Measurements from ENCODE around the gene LRIG3. TPM values are rescaled to one million over a fixed set of nuclear protein-coding genes. Genes with fewer than 3 reads are reported as not detected.

The LRIG3 gene
- total RNA-seq, 4 donors from 2014 or later = 42.0 to 103 (median 50.2) TPM

DNA sequence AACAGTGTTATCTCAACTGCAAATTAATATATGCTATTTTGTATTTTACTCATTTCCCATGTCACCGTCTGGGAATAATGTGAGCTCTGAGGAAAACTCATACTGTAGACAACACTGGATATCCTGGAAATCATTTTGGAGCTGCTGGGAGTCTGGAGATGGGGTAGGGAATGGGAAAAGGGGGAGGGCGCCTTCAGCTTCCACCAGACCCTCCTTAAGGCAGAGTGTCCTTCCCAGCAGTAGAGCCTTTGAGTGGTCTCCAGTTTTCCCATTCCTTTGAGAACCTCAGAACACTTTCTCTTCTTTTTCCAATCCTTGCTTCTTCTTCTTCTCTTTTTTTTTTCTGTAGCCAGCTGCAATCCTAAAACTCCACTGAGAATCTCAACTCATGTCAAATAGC, 5.4 kb upstream of the LRIG3 start:
- Histone ChIP-seq H3K4me1 (no peaks in the 10 kb centered on the region), H3K9me3 (no peaks in the 10 kb centered on the region), H3K27me3 (no peaks in the 10 kb centered on the region), H3K27ac (no peak overlapping the region), H3K36me3 (no peaks in the 10 kb centered on the region), H3K4me3 (no peak overlapping the region)
- intact Hi-C loops (cut with DNase I; ENCODE audit: low total_unique reads) = no loop called here
- DNase-seq = no peak
- TF ChIP-seq, protein P1, sequence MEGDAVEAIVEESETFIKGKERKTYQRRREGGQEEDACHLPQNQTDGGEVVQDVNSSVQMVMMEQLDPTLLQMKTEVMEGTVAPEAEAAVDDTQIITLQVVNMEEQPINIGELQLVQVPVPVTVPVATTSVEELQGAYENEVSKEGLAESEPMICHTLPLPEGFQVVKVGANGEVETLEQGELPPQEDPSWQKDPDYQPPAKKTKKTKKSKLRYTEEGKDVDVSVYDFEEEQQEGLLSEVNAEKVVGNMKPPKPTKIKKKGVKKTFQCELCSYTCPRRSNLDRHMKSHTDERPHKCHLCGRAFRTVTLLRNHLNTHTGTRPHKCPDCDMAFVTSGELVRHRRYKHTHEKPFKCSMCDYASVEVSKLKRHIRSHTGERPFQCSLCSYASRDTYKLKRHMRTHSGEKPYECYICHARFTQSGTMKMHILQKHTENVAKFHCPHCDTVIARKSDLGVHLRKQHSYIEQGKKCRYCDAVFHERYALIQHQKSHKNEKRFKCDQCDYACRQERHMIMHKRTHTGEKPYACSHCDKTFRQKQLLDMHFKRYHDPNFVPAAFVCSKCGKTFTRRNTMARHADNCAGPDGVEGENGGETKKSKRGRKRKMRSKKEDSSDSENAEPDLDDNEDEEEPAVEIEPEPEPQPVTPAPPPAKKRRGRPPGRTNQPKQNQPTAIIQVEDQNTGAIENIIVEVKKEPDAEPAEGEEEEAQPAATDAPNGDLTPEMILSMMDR (IDR thresholded peaks at IDR 0.05) = no peak
- no peak for TF ChIP-seq POLR2A (IDR thresholded peaks at IDR 0.05)

DNA sequence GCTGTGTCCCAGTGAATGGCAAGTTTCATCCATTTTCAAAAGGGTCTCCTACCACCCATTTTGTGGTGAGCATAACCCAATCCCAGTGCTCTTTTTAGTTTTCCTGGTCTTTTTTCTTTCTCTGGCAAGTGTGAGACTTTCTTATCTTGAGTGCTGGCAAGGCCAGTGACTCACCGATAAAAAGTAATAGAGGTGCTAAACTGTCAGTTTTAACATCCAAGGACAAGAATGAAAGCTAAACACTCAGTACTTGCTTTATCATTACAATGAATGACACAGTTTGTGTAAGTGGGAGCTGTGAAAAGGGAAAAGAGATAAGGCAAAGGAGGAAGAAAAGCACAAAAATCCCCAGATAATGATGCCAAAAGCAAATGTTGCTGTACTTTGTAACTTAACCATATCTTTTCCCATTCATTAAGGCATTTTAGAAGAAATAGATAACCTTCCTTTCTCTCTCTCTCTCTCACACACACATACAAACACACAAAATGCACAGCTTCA, 4.9 kb upstream of the LRIG3 start:
- Histone ChIP-seq H3K27ac (no peak overlapping the region), H3K4me3 (no peak overlapping the region), H3K27me3 (no peaks in the 10 kb centered on the region), H3K36me3 (no peaks in the 10 kb centered on the region), H3K9me3 (no peaks in the 10 kb centered on the region), H3K4me1 (no peaks in the 10 kb centered on the region)
- no peak for DNase-seq
- intact Hi-C loops (cut with DNase I; ENCODE audit: low total_unique reads) = no loop called here
- TF ChIP-seq POLR2A (IDR thresholded peaks at IDR 0.05) = no peak

DNA sequence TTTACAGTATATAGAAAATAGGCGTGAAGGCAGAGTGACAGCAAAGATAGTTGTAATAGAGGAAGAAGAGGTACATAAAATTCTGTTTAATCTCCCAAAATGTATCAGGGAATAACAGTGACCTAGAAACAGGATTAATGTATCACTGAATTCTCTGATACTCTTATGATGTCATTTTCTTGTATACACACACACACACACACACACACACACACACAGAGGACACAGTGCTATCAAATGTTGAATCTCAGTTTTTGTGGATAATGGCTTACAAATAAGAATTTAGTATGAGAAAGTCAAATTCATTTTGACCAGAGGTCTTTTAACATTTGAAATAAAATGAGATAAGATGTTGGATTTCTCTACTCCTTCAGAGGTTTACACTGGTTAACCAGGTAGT, 4.3 kb upstream of the LRIG3 start:
- Histone ChIP-seq H3K27ac (no peak overlapping the region), H3K4me3 (no peak overlapping the region), H3K4me1 (no peaks in the 10 kb centered on the region), H3K36me3 (no peaks in the 10 kb centered on the region), H3K27me3 (no peaks in the 10 kb centered on the region), H3K9me3 (no peaks in the 10 kb centered on the region)
- no peak for TF ChIP-seq POLR2A (IDR thresholded peaks at IDR 0.05)
- TF ChIP-seq, protein P1 (IDR thresholded peaks at IDR 0.05) = no peak
- intact Hi-C loops (cut with DNase I; ENCODE audit: low total_unique reads) = no loop called here
- DNase-seq = no peak

DNA sequence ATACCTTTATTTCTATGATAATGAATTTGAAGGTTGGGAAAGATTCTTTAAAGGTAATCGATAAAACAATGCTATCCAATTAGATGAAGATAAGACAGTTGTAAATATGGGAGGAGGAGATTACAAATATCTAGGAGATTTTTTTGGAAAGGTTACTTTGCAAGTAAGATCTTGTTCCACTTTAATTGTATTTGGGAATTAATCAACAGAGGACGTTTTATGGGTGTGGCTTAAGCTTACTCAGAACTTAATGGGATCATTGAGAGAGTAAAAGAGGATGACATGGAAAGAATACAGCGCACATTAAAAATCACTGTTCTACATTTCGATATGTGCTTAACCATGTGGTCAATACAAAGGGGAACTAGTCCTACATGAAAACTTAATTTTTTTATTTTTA, 3.5 kb upstream of the LRIG3 start:
- intact Hi-C loops (cut with DNase I; ENCODE audit: low total_unique reads) = no loop called here
- TF ChIP-seq, protein P1 (IDR thresholded peaks at IDR 0.05) = no peak
- no peak for TF ChIP-seq POLR2A (IDR thresholded peaks at IDR 0.05)
- H3K27me3 ChIP-seq = no peaks in the 10 kb centered on the region

DNA sequence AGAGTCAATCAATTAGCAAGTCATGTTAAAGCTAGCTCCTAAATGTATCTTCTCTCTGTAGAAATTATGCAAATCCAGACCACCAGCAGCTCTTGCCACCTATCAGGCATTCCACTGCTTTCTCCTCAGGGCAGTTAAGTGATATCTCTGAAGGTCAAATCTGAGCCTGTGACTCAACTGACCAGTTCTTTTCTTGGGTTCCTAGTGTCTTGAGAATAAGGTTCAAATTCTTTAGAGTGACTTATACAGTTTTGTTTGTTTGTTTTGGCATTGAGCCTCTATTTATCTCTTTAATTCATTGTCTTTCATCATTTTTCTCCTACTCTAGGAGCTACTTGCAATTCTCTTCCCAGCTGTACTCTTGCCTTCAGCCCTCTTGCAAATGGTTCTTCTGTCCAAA, 2.5 kb upstream of the LRIG3 start:
- TF ChIP-seq POLR2A (IDR thresholded peaks at IDR 0.05) = no peak
- TF ChIP-seq, protein P1 (IDR thresholded peaks at IDR 0.05) = no peak
- Histone ChIP-seq H3K9me3 (no peaks in the 10 kb centered on the region), H3K36me3 (no peaks in the 10 kb centered on the region), H3K4me3 (no peak overlapping the region), H3K27me3 (no peaks in the 10 kb centered on the region), H3K4me1 (no peaks in the 10 kb centered on the region), H3K27ac (no peak overlapping the region)
- no peak for DNase-seq
- intact Hi-C loops (cut with DNase I; ENCODE audit: low total_unique reads) = no loop called here

More for the DNA sequence above, 3.5 kb upstream of the LRIG3 start:
- H3K36me3 ChIP-seq = no peaks in the 10 kb centered on the region
- H3K4me1 ChIP-seq = no peaks in the 10 kb centered on the region
- no peak overlapping the region for H3K4me3 ChIP-seq
- no peak overlapping the region for H3K27ac ChIP-seq
- no peak for DNase-seq
- H3K9me3 ChIP-seq = no peaks in the 10 kb centered on the region
